Esophagus muscularis mucosa (tissue), 3 donors: ENCODE results near the gene TTC3.

Source experiments
- POLR2A ChIP-seq: fragments of 450-650 bp; IDR thresholded peaks from one replicate; pipeline ENCODE4 v1.6.1; 2017; ENCODE audit warnings: antibody characterized with exemption, moderate library complexity, mild to moderate bottlenecking, low read depth
- TF ChIP-seq, protein P1 (sequence below), 3 experiments: fragments of 200-600 bp in 2 of 3; fragments of 450-650 bp in 1 of 3; sonication (generic) in 2 of 3; IDR thresholded peaks; one replicate each; pipeline ENCODE4 v1.5.1; 2017 to 2019; ENCODE audit warnings: antibody characterized with exemption in 3 of 3, mild to moderate bottlenecking in 2 of 3, moderate library complexity in 1 of 3

DNA sequence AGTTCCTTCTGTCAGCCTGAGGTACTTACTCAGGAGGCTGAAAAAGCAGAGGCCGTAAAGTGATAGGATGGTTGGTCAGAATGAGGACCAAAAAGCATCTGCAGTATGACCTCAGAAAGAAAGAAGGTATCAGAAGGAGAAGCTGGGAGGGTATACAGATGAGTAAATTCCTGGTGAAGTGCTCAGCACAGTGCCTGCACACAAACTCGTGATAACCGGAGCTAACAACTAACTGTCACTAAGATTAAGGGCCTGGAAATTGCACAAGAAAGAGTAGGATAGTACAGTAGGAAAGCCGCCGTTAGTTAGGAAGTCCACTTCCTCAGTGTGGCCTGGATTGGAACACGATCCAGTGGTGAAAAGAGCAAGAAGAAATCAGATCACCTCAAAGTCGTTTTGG, 131.5 kb downstream of the TTC3 start:
- TF ChIP-seq, protein P1, sequence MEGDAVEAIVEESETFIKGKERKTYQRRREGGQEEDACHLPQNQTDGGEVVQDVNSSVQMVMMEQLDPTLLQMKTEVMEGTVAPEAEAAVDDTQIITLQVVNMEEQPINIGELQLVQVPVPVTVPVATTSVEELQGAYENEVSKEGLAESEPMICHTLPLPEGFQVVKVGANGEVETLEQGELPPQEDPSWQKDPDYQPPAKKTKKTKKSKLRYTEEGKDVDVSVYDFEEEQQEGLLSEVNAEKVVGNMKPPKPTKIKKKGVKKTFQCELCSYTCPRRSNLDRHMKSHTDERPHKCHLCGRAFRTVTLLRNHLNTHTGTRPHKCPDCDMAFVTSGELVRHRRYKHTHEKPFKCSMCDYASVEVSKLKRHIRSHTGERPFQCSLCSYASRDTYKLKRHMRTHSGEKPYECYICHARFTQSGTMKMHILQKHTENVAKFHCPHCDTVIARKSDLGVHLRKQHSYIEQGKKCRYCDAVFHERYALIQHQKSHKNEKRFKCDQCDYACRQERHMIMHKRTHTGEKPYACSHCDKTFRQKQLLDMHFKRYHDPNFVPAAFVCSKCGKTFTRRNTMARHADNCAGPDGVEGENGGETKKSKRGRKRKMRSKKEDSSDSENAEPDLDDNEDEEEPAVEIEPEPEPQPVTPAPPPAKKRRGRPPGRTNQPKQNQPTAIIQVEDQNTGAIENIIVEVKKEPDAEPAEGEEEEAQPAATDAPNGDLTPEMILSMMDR (IDR thresholded peaks at IDR 0.05) = no peak
- TF ChIP-seq POLR2A = no peak
